HEK293 (cell line): ENCODE results near the gene CSRNP2.

Experiments
- CTCF ChIA-PET: fragments of 350-600 bp; formaldehyde crosslinking; extraction: SDS; loops from one replicate; lab custom pipeline; 2021; ENCODE audit warnings: antibody characterized with exemption; lab: Yijun Ruan, JAX
- POLR2A ChIA-PET: fragments of 300-600 bp; formaldehyde crosslinking; extraction: SDS; loops from one replicate; lab custom pipeline; 2020; ENCODE audit warnings: antibody characterized with exemption, inconsistent platforms; lab: Yijun Ruan, JAX
- H3K27ac ChIP-seq: fragments of 200-500 bp; sonication (Bioruptor generic); 2 replicates; pipeline ENCODE4 v1.5.1; 2014; ENCODE audit warnings: low read depth, low read length, control low read depth, inconsistent platforms; ENCODE audit errors: extremely low read depth
- H3K36me3 ChIP-seq, 2 experiments: fragments of 200-500 bp in 1 of 2; sonication (Bioruptor generic) in 1 of 2; 1 replicate in 1 of 2; 2 replicates in 1 of 2; pipeline ENCODE4 v1.5.1; 2014 to 2017; ENCODE audit warnings: inconsistent platforms in 2 of 2, low read length in 2 of 2; ENCODE audit not compliant: control insufficient read depth in 2 of 2, insufficient read depth in 1 of 2
- H3K4me1 ChIP-seq: fragments of 200-500 bp; sonication (Bioruptor generic); 2 replicates; pipeline ENCODE4 v1.5.1; 2014; ENCODE audit warnings: mild to moderate bottlenecking, low read length, inconsistent platforms; ENCODE audit not compliant: control insufficient read depth, insufficient read depth
- H3K4me3 ChIP-seq: 2 replicates; pipeline ENCODE4 v1.5.1; 2011; ENCODE audit warnings: low read depth, mild to moderate bottlenecking, control low read depth, low read length, moderate library complexity
- H3K9me3 ChIP-seq: fragments of 200-500 bp; sonication (Bioruptor generic); 2 replicates; pipeline ENCODE4 v1.5.1; 2014; ENCODE audit warnings: low read depth, low read length, inconsistent platforms; ENCODE audit not compliant: control insufficient read depth, insufficient read depth
- BCL11B ChIP-seq: fragments of 450-650 bp; formaldehyde crosslinking; IDR thresholded peaks from 2 replicates; pipeline ENCODE4 v1.5.1; 2016; ENCODE audit warnings: low read depth, missing biosample characterization, missing genetic modification characterization
- FEZF1 ChIP-seq: fragments of 450-650 bp; formaldehyde crosslinking; IDR thresholded peaks from 2 replicates; pipeline ENCODE4 v1.5.1; 2016; ENCODE audit warnings: missing biosample characterization, missing genetic modification characterization
- GLIS1 ChIP-seq: fragments of 450-650 bp; formaldehyde crosslinking; IDR thresholded peaks from 2 replicates; pipeline ENCODE4 v1.5.1; 2016; ENCODE audit warnings: missing biosample characterization, missing genetic modification characterization
- GLIS2 ChIP-seq: fragments of 450-650 bp; formaldehyde crosslinking; IDR thresholded peaks from 2 replicates; pipeline ENCODE4 v1.5.1; 2016; ENCODE audit warnings: missing biosample characterization, missing genetic modification characterization
- MEIS1 ChIP-seq: sonication (generic); formaldehyde crosslinking; IDR thresholded peaks from 2 replicates; pipeline ENCODE4 v1.8.1; 2022; ENCODE audit warnings: missing genetic modification reagents, mild to moderate bottlenecking, borderline replicate concordance
- PRDM1 ChIP-seq: fragments of 450-650 bp; formaldehyde crosslinking; IDR thresholded peaks from 2 replicates; pipeline ENCODE4; 2016; ENCODE audit warnings: missing biosample characterization, missing genetic modification characterization
- YY2 ChIP-seq: fragments of 450-650 bp; formaldehyde crosslinking; IDR thresholded peaks from 2 replicates; pipeline ENCODE4 v1.5.1; 2016; ENCODE audit warnings: missing biosample characterization, missing genetic modification characterization
- ZNF169 ChIP-seq: fragments of 450-650 bp; formaldehyde crosslinking; IDR thresholded peaks from 2 replicates; pipeline ENCODE4 v1.5.1; 2016; ENCODE audit warnings: missing biosample characterization, missing genetic modification characterization
- ZNF221 ChIP-seq: fragments of 450-650 bp; formaldehyde crosslinking; IDR thresholded peaks from 2 replicates; pipeline ENCODE4 v1.5.1; 2017; ENCODE audit warnings: missing biosample characterization, missing genetic modification characterization, borderline replicate concordance
- ZNF398 ChIP-seq: fragments of 450-650 bp; formaldehyde crosslinking; IDR thresholded peaks from 2 replicates; pipeline ENCODE4 v1.5.1; 2017; ENCODE audit warnings: missing biosample characterization, missing genetic modification characterization
- ZNF513 ChIP-seq: fragments of 450-650 bp; IDR thresholded peaks from 2 replicates; pipeline ENCODE4 v1.5.1; 2018; ENCODE audit warnings: missing biosample characterization, missing genetic modification characterization
- ZNF561 ChIP-seq: fragments of 450-650 bp; IDR thresholded peaks from 2 replicates; pipeline ENCODE4 v1.5.1; 2018; ENCODE audit warnings: missing biosample characterization, missing genetic modification characterization, borderline replicate concordance
- ZNF585B ChIP-seq: fragments of 450-650 bp; formaldehyde crosslinking; IDR thresholded peaks from 2 replicates; pipeline ENCODE4 v1.5.1; 2016; ENCODE audit warnings: missing biosample characterization, missing genetic modification characterization
- ZNF621 ChIP-seq: fragments of 450-650 bp; formaldehyde crosslinking; IDR thresholded peaks from 2 replicates; pipeline ENCODE4 v1.5.1; 2017; ENCODE audit warnings: missing biosample characterization, missing genetic modification characterization
- ZNF664 ChIP-seq: fragments of 450-650 bp; formaldehyde crosslinking; IDR thresholded peaks from 2 replicates; pipeline ENCODE4 v1.5.1; 2016; ENCODE audit warnings: missing biosample characterization, missing genetic modification characterization
- ZSCAN30 ChIP-seq: fragments of 450-650 bp; IDR thresholded peaks from 2 replicates; pipeline ENCODE4 v1.5.1; 2018; ENCODE audit warnings: missing biosample characterization, mild to moderate bottlenecking, missing genetic modification characterization, moderate library complexity
- TF ChIP-seq, protein P1 (sequence below): fragments of 450-650 bp; formaldehyde crosslinking; IDR thresholded peaks from 2 replicates; pipeline ENCODE4 v1.5.1; 2017; ENCODE audit warnings: missing biosample characterization, mild to moderate bottlenecking, missing genetic modification characterization, moderate library complexity
- TF ChIP-seq, protein P2 (sequence below): fragments of 450-650 bp; formaldehyde crosslinking; IDR thresholded peaks from 2 replicates; pipeline ENCODE4 v1.5.1; 2016; ENCODE audit warnings: missing biosample characterization, missing genetic modification characterization

Gene CSRNP2

DNA sequence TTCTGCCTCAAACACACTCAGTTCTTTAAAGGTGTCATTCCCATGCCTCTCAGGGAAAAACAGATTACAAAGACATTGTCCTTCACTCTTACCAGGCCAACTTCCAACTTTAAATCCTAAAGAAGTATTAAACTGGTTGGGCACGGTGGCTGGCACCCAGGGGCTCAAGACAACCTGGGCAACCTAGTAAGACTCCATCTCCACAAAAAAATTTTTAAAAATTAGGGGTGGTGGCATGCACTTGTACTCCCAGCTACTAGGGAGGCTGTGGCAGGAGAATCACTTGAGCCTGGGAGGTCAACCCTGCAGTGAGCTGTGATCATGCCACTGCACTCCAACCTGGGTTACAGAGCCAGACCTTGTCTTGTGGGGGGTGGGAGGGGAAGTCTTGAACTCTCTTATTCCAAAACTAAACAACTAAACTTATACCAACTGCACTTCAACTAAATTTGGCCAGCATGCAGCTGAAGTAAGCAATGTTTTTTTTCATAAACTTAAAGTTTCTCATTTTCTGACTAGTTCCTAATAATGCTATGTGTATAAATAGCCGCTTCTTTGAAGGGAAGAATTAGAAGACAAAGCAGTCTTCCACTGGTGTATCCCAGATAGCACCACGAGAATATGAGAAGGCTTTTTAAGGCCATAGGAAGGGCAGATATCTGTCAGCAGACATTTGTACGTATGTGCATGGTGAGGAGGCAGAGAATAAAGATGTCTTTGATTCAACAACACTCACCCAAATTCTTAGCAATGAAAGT lies 59.6 kb downstream of the CSRNP2 start (continued):
- TF ChIP-seq, protein P1, sequence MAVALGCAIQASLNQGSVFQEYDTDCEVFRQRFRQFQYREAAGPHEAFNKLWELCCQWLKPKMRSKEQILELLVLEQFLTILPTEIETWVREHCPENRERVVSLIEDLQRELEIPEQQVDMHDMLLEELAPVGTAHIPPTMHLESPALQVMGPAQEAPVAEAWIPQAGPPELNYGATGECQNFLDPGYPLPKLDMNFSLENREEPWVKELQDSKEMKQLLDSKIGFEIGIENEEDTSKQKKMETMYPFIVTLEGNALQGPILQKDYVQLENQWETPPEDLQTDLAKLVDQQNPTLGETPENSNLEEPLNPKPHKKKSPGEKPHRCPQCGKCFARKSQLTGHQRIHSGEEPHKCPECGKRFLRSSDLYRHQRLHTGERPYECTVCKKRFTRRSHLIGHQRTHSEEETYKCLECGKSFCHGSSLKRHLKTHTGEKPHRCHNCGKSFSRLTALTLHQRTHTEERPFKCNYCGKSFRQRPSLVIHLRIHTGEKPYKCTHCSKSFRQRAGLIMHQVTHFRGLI (tag by site-specific recombination), result peak; percentile 64
- TF ChIP-seq ZNF398 (tag by site-specific recombination) (no peak), MEIS1 (CRISPR knock-in tag) (no peak), GLIS2 (tag by site-specific recombination) (0 out of 2 replicates have a peak, but pooled peaks have one; percentile 17), YY2 (tag by site-specific recombination) (no peak), ZNF561 (no peak), FEZF1 (tag by site-specific recombination) (no peak), BCL11B (tag by site-specific recombination) (no peak), ZNF169 (tag by site-specific recombination) (no peak)
- TF ChIP-seq, protein P2, sequence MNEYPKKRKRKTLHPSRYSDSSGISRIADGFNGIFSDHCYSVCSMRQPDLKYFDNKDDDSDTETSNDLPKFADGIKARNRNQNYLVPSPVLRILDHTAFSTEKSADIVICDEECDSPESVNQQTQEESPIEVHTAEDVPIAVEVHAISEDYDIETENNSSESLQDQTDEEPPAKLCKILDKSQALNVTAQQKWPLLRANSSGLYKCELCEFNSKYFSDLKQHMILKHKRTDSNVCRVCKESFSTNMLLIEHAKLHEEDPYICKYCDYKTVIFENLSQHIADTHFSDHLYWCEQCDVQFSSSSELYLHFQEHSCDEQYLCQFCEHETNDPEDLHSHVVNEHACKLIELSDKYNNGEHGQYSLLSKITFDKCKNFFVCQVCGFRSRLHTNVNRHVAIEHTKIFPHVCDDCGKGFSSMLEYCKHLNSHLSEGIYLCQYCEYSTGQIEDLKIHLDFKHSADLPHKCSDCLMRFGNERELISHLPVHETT, result no peak

DNA sequence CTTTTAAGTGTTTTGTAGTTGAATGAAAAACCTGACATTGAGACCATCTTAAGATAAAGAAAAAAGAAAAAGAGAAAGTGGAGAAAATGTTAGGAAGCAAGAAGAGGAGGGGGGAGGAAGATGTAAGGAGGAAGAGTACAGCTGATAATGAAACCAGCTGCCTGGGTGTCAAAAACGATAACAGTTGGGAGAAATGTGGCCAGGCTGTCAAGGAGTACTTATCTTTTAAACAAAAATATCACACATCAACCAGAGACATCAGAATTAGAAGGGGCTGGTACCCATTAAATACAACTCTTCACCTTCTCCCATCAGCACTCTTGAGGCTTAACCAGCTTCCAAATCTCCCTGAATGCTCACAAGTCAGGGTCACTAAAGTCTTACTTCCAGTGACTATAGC lies 61.7 kb downstream of the CSRNP2 start:
- no peaks in the 10 kb centered on the region for H3K4me1 ChIP-seq
- no peak for TF ChIP-seq ZNF621
- TF ChIP-seq ZNF513 (tag by site-specific recombination), result peak; percentile 28; the same call in 1 of the 2 replicates
- TF ChIP-seq GLIS1 (tag by site-specific recombination), result no peak
- TF ChIP-seq ZNF664 (tag by site-specific recombination), result no peak
- TF ChIP-seq PRDM1 (tag by site-specific recombination), result peak; percentile 55; the same call in 1 of the 2 replicates
- H3K9me3 ChIP-seq, result no peaks in the 10 kb centered on the region
- CTCF ChIA-PET, result interaction anchor here (0.8 kb wide), 1 partner anchor 339 kb away, joined by 4 read pairs; no protein-coding TSS in a partner anchor
- no peaks in the 10 kb centered on the region; a peak in 1 of 3 replicates for H3K36me3 ChIP-seq
- POLR2A ChIA-PET, result interaction anchor here (1.2 kb wide), 1 partner anchor 62 kb away, joined by 4 read pairs; the partner anchor contains the start of gene CSRNP2
- H3K27ac ChIP-seq, result no peak overlapping the region
- no peak overlapping the region for H3K4me3 ChIP-seq

- ChIA-PET POLR2A (no interaction called here), CTCF (no interaction called here)
- Histone ChIP-seq H3K4me1 (no peaks in the 10 kb centered on the region), H3K27ac (no peak overlapping the region), H3K4me3 (no peak overlapping the region), H3K36me3 (no peaks in the 10 kb centered on the region; a peak in 1 of 3 replicates), H3K9me3 (no peaks in the 10 kb centered on the region)
- TF ChIP-seq ZSCAN30 (tag by site-specific recombination), result no peak
- TF ChIP-seq ZNF221, result no peak
- peak; percentile 48 for TF ChIP-seq ZNF585B (tag by site-specific recombination)
Measured at GRCh38 chr12:51020448-51021182, 62.8 kb downstream of the CSRNP2 start.
